H1 (cell line): Measurements from ENCODE around the gene RLN1. TPM values are rescaled to one million over a fixed set of nuclear protein-coding genes. Genes with fewer than 3 reads are reported as not detected.

ENCODE experiments used
- ATF2 ChIP-seq: IDR thresholded peaks from 2 replicates; pipeline ENCODE4 v1.6.1; 2012; ENCODE audit warnings: low read length, inconsistent platforms
- BCL11A ChIP-seq, 2 experiments: IDR thresholded peaks; one replicate each; pipeline ENCODE4 v1.6.1; 2011; ENCODE audit warnings: low read depth in 2 of 2, low read length in 2 of 2, mild to moderate bottlenecking in 2 of 2
- CHD1 ChIP-seq: IDR thresholded peaks from 2 replicates; pipeline ENCODE4 v1.6.1; 2012; ENCODE audit warnings: low read depth, low read length, improper control_type of control experiment
- E2F6 ChIP-seq: IDR thresholded peaks from 2 replicates; pipeline ENCODE4 v1.6.1; 2012; ENCODE audit warnings: inconsistent platforms
- EZH2 ChIP-seq: fragments of 200-600 bp; sonication (generic); IDR thresholded peaks from 2 replicates; pipeline ENCODE4 v1.7.1; 2012; ENCODE audit warnings: low read depth, mild to moderate bottlenecking, moderate library complexity, low read length, inconsistent platforms; ENCODE audit not compliant: severe bottlenecking
- HDAC2 ChIP-seq, 2 experiments: fragments of 300-600 bp in 1 of 2; sonication (generic) in 1 of 2; IDR thresholded peaks; 2 replicates each; pipeline ENCODE4 v1.6.1; 2011 to 2012; ENCODE audit warnings: low read depth in 2 of 2, low read length in 2 of 2, mild to moderate bottlenecking in 2 of 2, moderate library complexity in 2 of 2, borderline replicate concordance in 1 of 2, inconsistent platforms in 1 of 2
- NANOG ChIP-seq: IDR thresholded peaks from 2 replicates; pipeline ENCODE4 v1.6.1; 2011; ENCODE audit warnings: low read length, low read depth, mild to moderate bottlenecking, inconsistent platforms; ENCODE audit not compliant: insufficient read depth, poor library complexity, severe bottlenecking
- PHF8 ChIP-seq: fragments of 200-600 bp; sonication (generic); conservative IDR thresholded peaks from 2 replicates; pipeline ENCODE4 v1.7.1; 2012; ENCODE audit warnings: low read depth, mild to moderate bottlenecking, inconsistent platforms, low read length, moderate library complexity
- POLR2AphosphoS5 ChIP-seq: IDR thresholded peaks from 2 replicates; pipeline ENCODE4 v1.6.1; 2011; ENCODE audit warnings: low read depth, low read length
- RAD21 ChIP-seq, 2 experiments: IDR thresholded peaks in 1 of 2; conservative IDR thresholded peaks in 1 of 2; 2 replicates each; pipeline ENCODE4 v1.6.1; 2011; ENCODE audit warnings: low read depth in 2 of 2, low read length in 2 of 2, improper control_type of control experiment in 1 of 2, inconsistent platforms in 1 of 2, mild to moderate bottlenecking in 1 of 2, moderate library complexity in 1 of 2
- RBBP5 ChIP-seq: IDR thresholded peaks from 2 replicates; pipeline ENCODE4 v1.7.1; 2012; ENCODE audit warnings: low read depth, mild to moderate bottlenecking, inconsistent platforms, low read length, moderate library complexity, borderline replicate concordance
- SIX5 ChIP-seq: IDR thresholded peaks from 2 replicates; pipeline ENCODE4 v1.6.1; 2011; ENCODE audit warnings: mild to moderate bottlenecking, low read depth, low read length
- SP1 ChIP-seq: IDR thresholded peaks from 2 replicates; pipeline ENCODE4 v1.6.1; 2011; ENCODE audit warnings: low read depth, low read length
- TAF1 ChIP-seq: IDR thresholded peaks from 2 replicates; pipeline ENCODE4 v1.6.1; 2011; ENCODE audit warnings: mild to moderate bottlenecking, low read depth, low read length
- TBP ChIP-seq: IDR thresholded peaks from 2 replicates; pipeline ENCODE4 v1.6.1; 2011; ENCODE audit warnings: low read depth, low read length, improper control_type of control experiment
- TCF12 ChIP-seq: IDR thresholded peaks from 2 replicates; pipeline ENCODE4 v1.6.1; 2011; ENCODE audit warnings: low read depth, mild to moderate bottlenecking, low read length
- polyA plus RNA-seq, 7 experiments: library from polyadenylated mRNA; depleted of rRNA in 3 of 7; stranded (reverse) in 5 of 7; unstranded in 2 of 7; fragments of >200 nt in 5 of 7; fragments of 200-250 nt in 2 of 7; gene quantifications; 1 replicate in 5 of 7; 2 replicates in 1 of 7; 4 replicates in 1 of 7; pipeline versions ENCODE4 v1.2.1 to v1.2.3, GENCODE V29; 2011 to 2013; ENCODE audit warnings: missing spikeins in 2 of 7, mixed read lengths in 2 of 7
- total RNA-seq: library from RNA; stranded (reverse); fragmentation: NEBNext Ultra II Directional; extraction: Animal tissue kit (Norgen Biotek cat#: 25700); gene quantifications from 2 replicates; pipeline ENCODE4 v1.2.1, GENCODE V29; 2021
- TF ChIP-seq, protein P1 (sequence below), 3 experiments: IDR thresholded peaks; 1 replicate in 2 of 3; 2 replicates in 1 of 3; pipeline versions ENCODE4 v1.5.1 to v1.6.1; 2011; ENCODE audit warnings: low read length in 3 of 3, mild to moderate bottlenecking in 3 of 3, inconsistent platforms in 2 of 3, low read depth in 1 of 3, moderate library complexity in 1 of 3; ENCODE audit not compliant: insufficient read depth in 1 of 3; ENCODE audit errors: control extremely low read depth in 1 of 3

Gene RLN1
- total and polyA plus RNA-seq, 2 of the 8 experiments (the other 6 are each of a cell fraction or from before 2014, with no cell fraction given), result 0.51 to 0.80 TPM

GRCh38 chr9:5326893-5327548 lies 12.7 kb downstream of the RLN1 start (continued):
- TF ChIP-seq ATF2 (no peak), HDAC2 (IDR thresholded peaks at IDR 0.05; ENCODE audit: borderline replicate concordance in 1 of 2, low read depth in 2 of 2, low read length in 2 of 2) (no peak), SP1 (peak; percentile 55; the same call in 1 of the 2 replicates), BCL11A (IDR thresholded peaks at IDR 0.05; ENCODE audit: low read depth in 2 of 2, low read length in 2 of 2) (no peak), EZH2 (no peak), CHD1 (no peak), SIX5 (no peak), NANOG (no peak), TCF12 (no peak), E2F6 (no peak), POLR2AphosphoS5 (no peak; the same call in 1 of the 2 replicates), PHF8 (no peak), RAD21 (IDR thresholded peaks at IDR 0.05 in 1 of 2, conservative IDR thresholded peaks at IDR 0.05 in 1 of 2; ENCODE audit: low read depth in 2 of 2, low read length in 2 of 2) (0 out of 4 replicates have a peak, but pooled peaks of 1 of the 2 experiments have one; percentile 16), TBP (no peak), RBBP5 (peak; percentile 88; the same call in 1 of the 2 replicates), TAF1 (0 out of 2 replicates have a peak, but pooled peaks have one; percentile 42)
- TF ChIP-seq, protein P1, sequence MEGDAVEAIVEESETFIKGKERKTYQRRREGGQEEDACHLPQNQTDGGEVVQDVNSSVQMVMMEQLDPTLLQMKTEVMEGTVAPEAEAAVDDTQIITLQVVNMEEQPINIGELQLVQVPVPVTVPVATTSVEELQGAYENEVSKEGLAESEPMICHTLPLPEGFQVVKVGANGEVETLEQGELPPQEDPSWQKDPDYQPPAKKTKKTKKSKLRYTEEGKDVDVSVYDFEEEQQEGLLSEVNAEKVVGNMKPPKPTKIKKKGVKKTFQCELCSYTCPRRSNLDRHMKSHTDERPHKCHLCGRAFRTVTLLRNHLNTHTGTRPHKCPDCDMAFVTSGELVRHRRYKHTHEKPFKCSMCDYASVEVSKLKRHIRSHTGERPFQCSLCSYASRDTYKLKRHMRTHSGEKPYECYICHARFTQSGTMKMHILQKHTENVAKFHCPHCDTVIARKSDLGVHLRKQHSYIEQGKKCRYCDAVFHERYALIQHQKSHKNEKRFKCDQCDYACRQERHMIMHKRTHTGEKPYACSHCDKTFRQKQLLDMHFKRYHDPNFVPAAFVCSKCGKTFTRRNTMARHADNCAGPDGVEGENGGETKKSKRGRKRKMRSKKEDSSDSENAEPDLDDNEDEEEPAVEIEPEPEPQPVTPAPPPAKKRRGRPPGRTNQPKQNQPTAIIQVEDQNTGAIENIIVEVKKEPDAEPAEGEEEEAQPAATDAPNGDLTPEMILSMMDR (IDR thresholded peaks at IDR 0.05; ENCODE audit: control extremely low read depth in 1 of 3, insufficient read depth in 1 of 3, low read depth in 1 of 3, low read length in 3 of 3), result 0 out of 4 replicates have a peak, but pooled peaks of 1 of the 3 experiments have one; percentile 11
